GF-D8 (cell line): ENCODE measurements around the gene CCDC3.

Source experiments
- DNase-seq: peaks from one replicate; lab custom pipeline; 2025; lab: John Stamatoyannopoulos, UW

The CCDC3 gene

GRCh38 chr10:12922117-12922900, 79.2 kb downstream of the CCDC3 start:
- DNase-seq, result no peak

DNA sequence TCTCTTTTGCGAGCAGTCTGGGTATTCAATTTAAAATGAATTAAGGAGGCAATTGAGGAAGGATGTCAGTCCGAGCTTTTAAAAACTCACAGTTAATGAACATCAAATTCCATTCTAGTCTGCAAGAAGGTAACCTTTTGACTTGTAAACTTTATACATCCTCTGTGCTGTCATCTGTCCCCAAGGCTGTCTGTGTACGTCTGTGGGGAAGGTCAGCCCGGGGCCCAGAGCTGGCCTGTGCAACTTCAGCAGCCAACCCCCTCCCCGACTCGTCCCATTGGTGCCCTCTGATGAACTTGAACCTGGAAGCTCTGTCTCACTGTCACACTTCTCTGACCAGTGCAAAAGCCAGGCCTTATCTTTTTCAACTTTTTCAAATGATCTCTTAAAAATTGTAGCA, 80.3 kb downstream of the CCDC3 start:
- no peak for DNase-seq

GRCh38 chr10:12919574-12919973, 81.9 kb downstream of the CCDC3 start:
- no peak for DNase-seq

DNA sequence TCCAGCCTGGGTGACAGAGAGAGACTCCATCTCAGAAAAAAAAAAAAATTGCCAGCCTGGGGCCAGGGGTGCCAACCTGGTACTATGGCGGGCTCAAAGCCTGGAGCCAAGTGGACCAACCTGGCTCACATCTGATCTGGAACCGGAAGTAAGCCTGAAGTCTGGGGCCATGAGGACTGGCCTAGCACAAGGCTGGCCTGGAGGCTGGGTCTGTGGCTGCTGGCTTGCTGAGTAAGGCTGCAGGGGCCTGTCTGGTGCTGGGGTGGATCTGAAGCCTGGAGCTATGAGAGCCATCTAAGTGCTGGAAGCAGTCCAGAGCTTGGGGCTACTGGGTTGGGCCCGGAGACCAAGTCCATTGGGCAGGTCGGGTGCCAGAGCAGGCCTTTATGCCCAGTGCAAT, 84.9 kb downstream of the CCDC3 start:
- DNase-seq, result no peak

DNA sequence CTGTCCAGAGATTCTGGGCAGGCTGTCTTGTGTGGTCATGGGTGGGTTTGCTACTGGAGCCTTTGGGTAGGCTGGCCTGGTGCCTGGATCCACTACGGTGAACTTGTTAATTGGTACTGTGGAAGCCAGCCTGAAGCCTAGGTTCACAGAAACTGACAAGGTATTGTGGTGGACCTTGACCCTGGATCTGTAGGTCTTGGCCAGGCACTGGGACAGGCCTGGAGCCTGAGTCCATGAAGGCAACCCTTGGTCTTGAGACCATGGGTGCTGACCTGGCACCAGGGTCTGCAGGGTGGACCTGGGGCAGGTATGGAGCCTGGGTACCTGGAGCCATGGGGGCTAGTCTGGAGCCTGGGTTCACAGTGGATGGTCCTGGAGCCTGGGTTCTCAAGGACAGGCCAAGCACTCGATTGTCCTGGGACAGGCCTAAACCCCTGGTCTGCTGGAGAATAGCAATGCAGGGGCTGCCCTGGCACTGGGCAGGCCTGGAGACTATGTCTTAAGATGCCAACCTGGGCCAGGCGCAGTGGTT, 85.8 kb downstream of the CCDC3 start:
- DNase-seq, result no peak

- DNase-seq, result no peak
Measured at GRCh38 chr10:12914111-12914510, 87.4 kb downstream of the CCDC3 start.

DNA sequence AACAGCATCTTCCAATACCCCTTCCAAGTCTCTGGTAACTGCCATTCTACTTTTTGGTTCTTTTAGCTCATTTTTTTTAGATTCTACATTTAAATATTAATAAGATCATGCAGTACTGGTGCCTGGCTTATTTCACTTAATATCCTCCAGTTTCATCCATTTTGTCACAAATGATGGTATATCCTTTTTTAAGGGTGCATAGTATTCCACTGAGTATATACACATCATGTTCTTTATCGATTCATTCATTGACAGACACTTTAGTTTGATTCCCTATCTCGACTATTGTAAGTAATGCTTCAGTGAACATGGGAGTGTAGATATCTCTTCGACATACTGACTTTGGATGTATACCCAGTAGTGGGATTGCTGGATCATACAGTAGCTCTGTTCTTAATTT, 89.7 kb downstream of the CCDC3 start:
- no peak for DNase-seq

GRCh38 chr10:12910835-12911234, 90.7 kb downstream of the CCDC3 start:
- no peak for DNase-seq

GRCh38 chr10:12909836-12910185, 91.7 kb downstream of the CCDC3 start:
- DNase-seq, result no peak

- no peak for DNase-seq
Measured at GRCh38 chr10:12909182-12909835, 92.2 kb downstream of the CCDC3 start.

- no peak for DNase-seq
Measured at GRCh38 chr10:12908773-12909172, 92.7 kb downstream of the CCDC3 start.

GRCh38 chr10:12907656-12908055, 93.9 kb downstream of the CCDC3 start:
- no peak for DNase-seq

GRCh38 chr10:12906051-12906541, 95.4 kb downstream of the CCDC3 start:
- DNase-seq, result no peak

DNA sequence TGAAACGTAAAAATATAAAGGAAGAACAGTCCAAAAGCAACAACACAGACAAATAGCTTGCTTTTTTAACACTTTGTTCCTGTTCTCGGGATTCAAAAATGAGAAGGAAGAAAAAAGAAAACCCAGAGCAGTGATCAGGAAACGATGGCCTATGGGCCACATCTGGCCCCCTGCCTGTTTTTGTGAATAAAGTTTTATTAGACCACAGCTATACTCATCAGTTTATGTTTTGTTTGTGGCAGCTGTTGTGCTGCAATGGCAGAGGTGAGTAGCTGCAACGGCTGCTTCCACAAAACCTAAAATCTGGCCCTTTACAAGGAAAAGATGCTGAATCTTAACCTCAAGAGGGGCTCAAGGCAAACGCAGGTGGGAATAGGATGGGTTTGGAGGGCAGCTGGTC, 96.4 kb downstream of the CCDC3 start:
- no peak for DNase-seq

GRCh38 chr10:12902851-12903358, 98.6 kb downstream of the CCDC3 start:
- no peak for DNase-seq

DNA sequence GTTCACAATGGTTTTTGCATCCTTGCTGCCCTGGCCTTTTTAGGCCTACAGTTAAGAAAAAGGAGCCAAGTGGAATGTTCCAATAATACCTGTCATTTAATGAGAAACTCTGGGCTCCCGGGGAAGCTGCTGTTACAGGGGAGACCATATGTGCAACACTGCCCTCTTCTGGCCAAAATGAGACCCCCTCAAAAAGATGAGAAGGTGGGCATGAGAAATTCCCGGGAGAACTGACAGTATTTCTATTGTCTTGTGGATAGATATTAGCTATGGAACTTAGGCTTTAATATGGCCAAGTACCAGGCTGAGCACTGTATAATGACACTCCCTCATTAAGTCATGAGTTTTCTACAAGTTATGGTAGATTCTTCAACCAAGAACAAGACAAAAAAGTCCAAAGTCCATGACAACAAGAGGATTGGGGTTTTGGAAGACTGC, 99.4 kb downstream of the CCDC3 start:
- no peak for DNase-seq

- DNase-seq, result no peak
Measured at GRCh38 chr10:12899546-12899945, 102.0 kb downstream of the CCDC3 start.

DNA sequence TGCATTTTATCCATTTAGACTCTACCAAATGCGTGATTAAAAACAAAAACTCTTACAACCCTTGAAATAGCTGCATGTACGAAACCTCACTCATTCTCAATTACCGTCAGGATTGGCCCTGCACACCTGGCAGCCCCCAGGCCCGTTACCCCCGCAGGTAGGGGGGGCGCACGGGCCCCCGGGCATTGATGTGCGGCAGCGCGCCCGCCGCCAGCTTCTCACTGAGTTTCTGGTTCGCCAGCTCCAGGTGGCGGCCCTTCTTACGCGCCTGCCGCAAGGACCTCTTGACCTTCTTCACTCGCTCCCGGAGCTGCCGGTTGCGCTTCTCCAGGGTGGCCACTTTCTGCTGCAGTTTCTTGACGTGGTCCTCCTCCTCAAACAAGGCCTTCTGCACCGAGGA, 103.2 kb downstream of the CCDC3 start:
- DNase-seq, result no peak

- no peak for DNase-seq
Measured at GRCh38 chr10:12897278-12897677, 104.2 kb downstream of the CCDC3 start.

GRCh38 chr10:12896251-12896650, 105.3 kb downstream of the CCDC3 start:
- DNase-seq, result no peak

DNA sequence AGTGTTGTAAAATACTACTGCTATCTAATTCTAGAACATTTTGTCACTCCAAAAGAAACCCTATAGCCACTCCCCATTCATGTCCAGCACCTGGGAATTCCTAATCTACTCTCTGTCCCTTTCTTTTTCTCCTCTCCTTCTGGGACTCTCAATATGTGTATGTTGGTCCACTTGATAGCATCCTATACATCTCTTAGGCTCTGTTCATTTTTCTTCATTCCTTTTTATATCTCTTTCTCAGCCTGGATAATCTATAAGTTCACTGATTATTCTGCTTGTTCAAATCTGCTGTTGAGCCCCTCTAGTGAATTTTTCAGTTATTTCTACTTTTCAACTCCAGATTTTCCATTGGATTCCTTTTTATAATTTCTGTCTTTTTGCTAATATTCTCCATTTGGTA, 108.6 kb downstream of the CCDC3 start:
- DNase-seq, result no peak

DNA sequence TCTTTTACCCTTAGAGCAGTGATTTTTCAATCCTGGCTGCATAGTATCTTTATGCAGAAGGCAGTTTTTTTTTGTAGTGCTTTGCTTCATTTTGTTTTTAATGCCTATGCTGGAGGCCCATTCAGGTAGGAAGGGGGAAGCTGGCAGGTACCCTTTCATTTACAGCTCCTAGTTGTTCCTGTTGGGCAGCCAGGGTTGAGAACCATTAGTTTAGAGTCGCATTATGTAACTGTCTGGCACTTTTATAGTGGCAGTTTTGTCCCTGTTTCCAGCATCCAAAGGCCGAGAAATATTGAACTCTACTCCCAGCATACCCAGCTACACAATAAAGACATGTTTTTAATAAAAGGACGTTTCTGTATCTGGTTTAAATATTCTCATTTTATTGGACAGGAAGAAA, 110.6 kb downstream of the CCDC3 start:
- DNase-seq, result no peak

- no peak for DNase-seq
Measured at GRCh38 chr10:12888470-12888869, 113.0 kb downstream of the CCDC3 start.
